ENCODE measurements around the gene SLC17A7.

DNA sequence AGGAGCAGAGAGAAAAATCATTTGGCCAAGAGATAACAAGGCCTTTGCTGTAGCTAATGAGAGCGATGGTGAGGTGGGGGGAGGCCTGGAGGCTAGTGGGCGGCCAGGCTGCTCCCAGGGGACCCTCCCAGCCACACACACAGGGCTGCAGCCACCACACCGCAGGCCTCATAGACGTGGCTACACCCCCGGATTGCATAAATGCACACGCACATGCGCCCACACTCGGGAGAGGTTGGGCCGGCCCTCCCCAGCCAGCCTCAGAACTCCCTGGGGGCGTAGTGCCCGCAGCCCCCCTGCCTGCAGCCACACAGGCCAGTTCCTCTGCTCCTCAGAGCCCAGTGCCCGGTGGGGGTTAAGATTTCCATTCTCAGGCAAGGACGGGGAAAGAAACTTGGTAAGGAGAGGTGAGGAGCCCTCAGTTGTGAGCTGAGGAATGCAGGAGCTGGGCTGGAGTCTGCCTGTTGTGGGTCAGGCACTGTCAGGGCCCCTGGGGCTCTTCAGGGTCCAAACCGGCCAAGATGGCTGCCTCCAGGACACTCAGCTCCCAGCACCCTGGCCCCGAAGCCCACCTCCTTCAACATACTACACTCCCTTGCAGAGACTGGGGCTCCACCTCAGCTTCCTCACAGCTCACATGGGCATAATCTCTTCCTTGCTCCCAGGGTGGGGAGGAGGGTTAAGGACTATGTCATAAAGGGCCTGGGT, 26.1 kb downstream of the SLC17A7 start:
- TF ChIP-seq, protein P1, sequence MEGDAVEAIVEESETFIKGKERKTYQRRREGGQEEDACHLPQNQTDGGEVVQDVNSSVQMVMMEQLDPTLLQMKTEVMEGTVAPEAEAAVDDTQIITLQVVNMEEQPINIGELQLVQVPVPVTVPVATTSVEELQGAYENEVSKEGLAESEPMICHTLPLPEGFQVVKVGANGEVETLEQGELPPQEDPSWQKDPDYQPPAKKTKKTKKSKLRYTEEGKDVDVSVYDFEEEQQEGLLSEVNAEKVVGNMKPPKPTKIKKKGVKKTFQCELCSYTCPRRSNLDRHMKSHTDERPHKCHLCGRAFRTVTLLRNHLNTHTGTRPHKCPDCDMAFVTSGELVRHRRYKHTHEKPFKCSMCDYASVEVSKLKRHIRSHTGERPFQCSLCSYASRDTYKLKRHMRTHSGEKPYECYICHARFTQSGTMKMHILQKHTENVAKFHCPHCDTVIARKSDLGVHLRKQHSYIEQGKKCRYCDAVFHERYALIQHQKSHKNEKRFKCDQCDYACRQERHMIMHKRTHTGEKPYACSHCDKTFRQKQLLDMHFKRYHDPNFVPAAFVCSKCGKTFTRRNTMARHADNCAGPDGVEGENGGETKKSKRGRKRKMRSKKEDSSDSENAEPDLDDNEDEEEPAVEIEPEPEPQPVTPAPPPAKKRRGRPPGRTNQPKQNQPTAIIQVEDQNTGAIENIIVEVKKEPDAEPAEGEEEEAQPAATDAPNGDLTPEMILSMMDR (IDR thresholded peaks at IDR 0.05; ENCODE audit: low read depth, low read length, poor library complexity, severe bottlenecking): no peak
- no peak for TF ChIP-seq EZH2phosphoT487 (IDR thresholded peaks at IDR 0.05; ENCODE audit: borderline replicate concordance, low read length)
